ENCODE results near the gene ROR1.

ROR1 gene

GRCh38 chr1:63982201-63982600 is 208.4 kb downstream of the ROR1 start:
- Histone ChIP-seq H3K36me3 (ENCODE audit: insufficient read depth, low read length) (no peaks in the 10 kb centered on the region), H3K27ac (no peak overlapping the region), H3K9ac (ENCODE audit: insufficient read length) (no peak overlapping the region), H3K4me3 (no peak overlapping the region), H3K9me3 (ENCODE audit: low read depth, low read length) (no peaks in the 10 kb centered on the region)
- no peak for DNase-seq (ENCODE audit: low read depth, low spot score)
- TF ChIP-seq EZH2 (IDR thresholded peaks at IDR 0.05) (no peak), FOXP2 (optimal IDR thresholded peaks at IDR 0.05; ENCODE audit: control extremely low read depth, extremely low read length, insufficient read depth) (no peak), POLR2AphosphoS5 (IDR thresholded peaks at IDR 0.05; ENCODE audit: borderline replicate concordance, low read depth, low read length) (no peak)

- H3K36me3 ChIP-seq (ENCODE audit: insufficient read depth, low read length): no peaks in the 10 kb centered on the region
- H3K27ac ChIP-seq: no peak overlapping the region
- H3K9ac ChIP-seq (ENCODE audit: insufficient read length): no peak overlapping the region
- DNase-seq (ENCODE audit: low read depth, low spot score): no peak
- H3K9me3 ChIP-seq (ENCODE audit: low read depth, low read length): no peaks in the 10 kb centered on the region
- H3K4me3 ChIP-seq: no peak overlapping the region
- TF ChIP-seq FOXP2 (optimal IDR thresholded peaks at IDR 0.05; ENCODE audit: control extremely low read depth, extremely low read length, insufficient read depth): no peak
- TF ChIP-seq POLR2AphosphoS5 (IDR thresholded peaks at IDR 0.05; ENCODE audit: borderline replicate concordance, low read depth, low read length): no peak
- TF ChIP-seq EZH2 (IDR thresholded peaks at IDR 0.05): no peak
These were observed 209.8 kb downstream of the ROR1 start for GRCh38 chr1:63983391-63984256.

DNA sequence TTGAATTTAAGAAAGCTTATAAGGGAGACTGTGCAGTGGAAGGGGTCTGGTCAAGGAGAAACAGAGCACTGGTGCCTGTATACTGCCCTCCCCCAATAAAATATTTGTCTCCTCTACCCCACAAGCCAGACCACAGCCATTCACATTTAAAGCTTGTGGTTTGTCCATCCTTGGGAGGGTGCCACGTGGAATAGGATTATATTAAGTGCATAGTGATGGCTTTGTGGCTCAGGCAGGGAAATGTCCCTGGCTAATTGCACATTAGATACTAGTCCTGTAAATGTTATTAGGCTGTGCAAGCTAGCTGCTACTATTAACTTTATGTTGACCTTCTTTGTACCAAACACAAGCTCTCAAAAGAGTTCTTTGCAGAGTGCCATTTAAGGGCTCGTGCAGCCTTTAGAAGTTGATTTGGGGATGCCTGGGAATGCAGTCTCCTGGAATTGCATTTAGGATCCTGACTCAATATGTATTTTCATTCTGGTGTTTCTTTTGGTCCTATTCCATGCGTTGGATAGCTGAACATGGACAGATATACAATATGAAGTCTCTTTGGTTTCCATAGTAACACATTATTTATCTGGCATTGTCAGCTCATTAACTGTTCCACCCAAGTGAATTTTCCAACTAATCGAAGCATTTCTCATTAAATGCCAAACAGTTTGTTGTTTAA is 210.6 kb downstream of the ROR1 start:
- no peak overlapping the region for H3K9ac ChIP-seq (ENCODE audit: insufficient read length)
- no peak overlapping the region for H3K4me3 ChIP-seq
- TF ChIP-seq FOXP2 (optimal IDR thresholded peaks at IDR 0.05; ENCODE audit: control extremely low read depth, extremely low read length, insufficient read depth) (no peak), EZH2 (IDR thresholded peaks at IDR 0.05) (no peak), POLR2AphosphoS5 (IDR thresholded peaks at IDR 0.05; ENCODE audit: borderline replicate concordance, low read depth, low read length) (no peak)
- H3K36me3 ChIP-seq (ENCODE audit: insufficient read depth, low read length): no peaks in the 10 kb centered on the region
- no peak for DNase-seq (ENCODE audit: low read depth, low spot score)
- H3K27ac ChIP-seq: no peak overlapping the region
- H3K9me3 ChIP-seq (ENCODE audit: low read depth, low read length): no peaks in the 10 kb centered on the region

DNA sequence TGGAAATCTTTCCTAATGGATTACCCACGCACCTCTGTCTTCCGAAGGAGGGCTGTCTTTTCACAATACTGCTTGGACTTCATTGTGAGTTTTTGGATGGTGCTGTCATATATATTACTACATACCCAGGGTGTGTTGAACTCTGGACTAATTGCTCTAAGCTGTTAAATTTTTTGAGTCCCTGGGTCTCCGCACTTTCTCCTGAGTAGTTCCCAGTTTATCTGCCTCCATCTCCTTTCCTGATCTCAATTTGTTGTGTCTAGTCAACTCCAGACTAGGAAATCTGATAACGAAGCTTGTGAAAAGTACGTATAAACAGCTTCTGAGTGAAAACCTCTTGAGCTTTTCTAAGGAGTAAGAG is 211.1 kb downstream of the ROR1 start:
- Histone ChIP-seq H3K9ac (ENCODE audit: insufficient read length) (no peak overlapping the region), H3K9me3 (ENCODE audit: low read depth, low read length) (no peaks in the 10 kb centered on the region), H3K36me3 (ENCODE audit: insufficient read depth, low read length) (no peaks in the 10 kb centered on the region), H3K27ac (no peak overlapping the region), H3K4me3 (no peak overlapping the region)
- no peak for TF ChIP-seq FOXP2 (optimal IDR thresholded peaks at IDR 0.05; ENCODE audit: control extremely low read depth, extremely low read length, insufficient read depth)
- no peak for TF ChIP-seq EZH2 (IDR thresholded peaks at IDR 0.05)
- TF ChIP-seq POLR2AphosphoS5 (IDR thresholded peaks at IDR 0.05; ENCODE audit: borderline replicate concordance, low read depth, low read length): no peak
- no peak for DNase-seq (ENCODE audit: low read depth, low spot score)

DNA sequence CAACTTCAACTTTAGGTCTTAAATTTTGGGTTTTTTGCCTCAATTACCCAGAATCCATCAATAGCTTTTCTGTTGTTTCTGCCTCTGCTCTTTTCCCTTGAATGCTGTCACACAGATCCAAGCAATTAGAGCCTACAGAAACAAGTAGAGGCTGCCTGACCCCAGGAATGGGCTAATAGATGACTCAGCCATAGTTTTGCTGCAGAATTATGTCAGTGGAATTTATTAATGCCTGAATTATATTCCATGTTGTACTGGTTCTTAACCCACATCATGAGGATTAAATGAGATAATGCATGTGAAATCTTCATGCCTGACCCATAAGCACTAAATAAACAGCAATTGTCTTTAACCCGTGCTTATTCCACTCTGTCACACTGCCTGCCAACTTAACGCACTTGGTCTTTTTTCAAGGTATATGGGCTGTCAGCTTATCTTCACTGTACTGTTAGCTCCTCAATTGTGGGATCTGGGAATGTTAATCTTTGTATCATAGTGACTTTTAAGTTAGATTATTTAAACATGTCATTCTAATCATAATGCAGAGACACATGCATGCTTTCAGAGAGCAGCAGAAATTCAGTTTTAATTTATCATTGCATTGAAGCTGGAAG is 213.3 kb downstream of the ROR1 start:
- no peak for DNase-seq (ENCODE audit: low read depth, low spot score)
- H3K27ac ChIP-seq: no peak overlapping the region; the same call in 1 of the 2 replicates
- H3K9me3 ChIP-seq (ENCODE audit: low read depth, low read length): no peaks in the 10 kb centered on the region
- TF ChIP-seq POLR2AphosphoS5 (IDR thresholded peaks at IDR 0.05; ENCODE audit: borderline replicate concordance, low read depth, low read length) (no peak), EZH2 (IDR thresholded peaks at IDR 0.05) (no peak), FOXP2 (optimal IDR thresholded peaks at IDR 0.05; ENCODE audit: control extremely low read depth, extremely low read length, insufficient read depth) (no peak)
- H3K4me3 ChIP-seq: no peak overlapping the region
- H3K36me3 ChIP-seq (ENCODE audit: insufficient read depth, low read length): no peaks in the 10 kb centered on the region
- no peak overlapping the region for H3K9ac ChIP-seq (ENCODE audit: insufficient read length)

- H3K27ac ChIP-seq: no peak overlapping the region; the same call in 1 of the 2 replicates
- no peaks in the 10 kb centered on the region for H3K9me3 ChIP-seq (ENCODE audit: low read depth, low read length)
- H3K9ac ChIP-seq (ENCODE audit: insufficient read length): no peak overlapping the region
- no peaks in the 10 kb centered on the region for H3K36me3 ChIP-seq (ENCODE audit: insufficient read depth, low read length)
- no peak overlapping the region for H3K4me3 ChIP-seq
- no peak for DNase-seq (ENCODE audit: low read depth, low spot score)
- TF ChIP-seq FOXP2 (optimal IDR thresholded peaks at IDR 0.05; ENCODE audit: control extremely low read depth, extremely low read length, insufficient read depth) (no peak), POLR2AphosphoS5 (IDR thresholded peaks at IDR 0.05; ENCODE audit: borderline replicate concordance, low read depth, low read length) (no peak), EZH2 (IDR thresholded peaks at IDR 0.05) (no peak)
These were observed 213.8 kb downstream of the ROR1 start for GRCh38 chr1:63987628-63988024.

DNA sequence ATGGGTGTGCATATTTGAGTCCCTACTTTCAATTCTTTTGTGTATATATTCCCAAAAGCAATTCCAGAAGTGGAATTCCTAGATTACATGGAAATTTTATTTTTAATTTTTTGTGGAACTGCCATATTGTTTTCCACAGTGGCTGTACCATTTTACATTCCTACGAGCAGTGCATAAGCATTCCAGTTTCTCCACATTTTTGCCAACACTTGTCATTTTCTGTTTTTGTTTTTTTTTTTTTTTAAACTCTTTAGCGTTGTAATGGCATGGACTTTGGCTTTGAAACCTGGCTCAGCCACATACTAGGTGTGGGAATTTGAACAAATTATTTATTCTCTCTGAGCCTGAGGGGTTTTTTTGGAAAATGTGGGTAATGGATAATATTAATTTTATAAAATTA is 215.1 kb downstream of the ROR1 start:
- H3K27ac ChIP-seq: no peak overlapping the region
- no peaks in the 10 kb centered on the region for H3K36me3 ChIP-seq (ENCODE audit: insufficient read depth, low read length)
- no peak for DNase-seq (ENCODE audit: low read depth, low spot score)
- no peak overlapping the region for H3K4me3 ChIP-seq
- H3K9ac ChIP-seq (ENCODE audit: insufficient read length): no peak overlapping the region
- TF ChIP-seq EZH2 (IDR thresholded peaks at IDR 0.05) (no peak), POLR2AphosphoS5 (IDR thresholded peaks at IDR 0.05; ENCODE audit: borderline replicate concordance, low read depth, low read length) (no peak), FOXP2 (optimal IDR thresholded peaks at IDR 0.05; ENCODE audit: control extremely low read depth, extremely low read length, insufficient read depth) (no peak)
- no peaks in the 10 kb centered on the region for H3K9me3 ChIP-seq (ENCODE audit: low read depth, low read length)

GRCh38 chr1:63991685-63992084 is 217.9 kb downstream of the ROR1 start:
- TF ChIP-seq FOXP2 (optimal IDR thresholded peaks at IDR 0.05; ENCODE audit: control extremely low read depth, extremely low read length, insufficient read depth) (no peak), POLR2AphosphoS5 (IDR thresholded peaks at IDR 0.05; ENCODE audit: borderline replicate concordance, low read depth, low read length) (no peak), EZH2 (IDR thresholded peaks at IDR 0.05) (no peak)

More at GRCh38 chr1:63991685-63992084, 217.9 kb downstream of the ROR1 start:
- H3K27ac ChIP-seq: no peak overlapping the region
- H3K9me3 ChIP-seq (ENCODE audit: low read depth, low read length): no peaks in the 10 kb centered on the region
- H3K4me3 ChIP-seq: no peak overlapping the region
- DNase-seq (ENCODE audit: low read depth, low spot score): no peak
- no peak overlapping the region for H3K9ac ChIP-seq (ENCODE audit: insufficient read length)
- H3K36me3 ChIP-seq (ENCODE audit: insufficient read depth, low read length): no peaks in the 10 kb centered on the region

Data from SK-N-MC (cell line).